Measurements from ENCODE around the gene DHRSX.

Gene DHRSX

GRCh38 chrX:2490634-2491033, 10.1 kb downstream of the DHRSX start:
- POLR2A ChIA-PET = no interaction called here
- no peak overlapping the region for H3K4me3 ChIP-seq (ENCODE audit: low read depth, low read length)
- DNase-seq (ENCODE audit: low read depth, low spot score) = no peak
- CTCF ChIA-PET = no interaction called here
- TF ChIP-seq, protein P1, sequence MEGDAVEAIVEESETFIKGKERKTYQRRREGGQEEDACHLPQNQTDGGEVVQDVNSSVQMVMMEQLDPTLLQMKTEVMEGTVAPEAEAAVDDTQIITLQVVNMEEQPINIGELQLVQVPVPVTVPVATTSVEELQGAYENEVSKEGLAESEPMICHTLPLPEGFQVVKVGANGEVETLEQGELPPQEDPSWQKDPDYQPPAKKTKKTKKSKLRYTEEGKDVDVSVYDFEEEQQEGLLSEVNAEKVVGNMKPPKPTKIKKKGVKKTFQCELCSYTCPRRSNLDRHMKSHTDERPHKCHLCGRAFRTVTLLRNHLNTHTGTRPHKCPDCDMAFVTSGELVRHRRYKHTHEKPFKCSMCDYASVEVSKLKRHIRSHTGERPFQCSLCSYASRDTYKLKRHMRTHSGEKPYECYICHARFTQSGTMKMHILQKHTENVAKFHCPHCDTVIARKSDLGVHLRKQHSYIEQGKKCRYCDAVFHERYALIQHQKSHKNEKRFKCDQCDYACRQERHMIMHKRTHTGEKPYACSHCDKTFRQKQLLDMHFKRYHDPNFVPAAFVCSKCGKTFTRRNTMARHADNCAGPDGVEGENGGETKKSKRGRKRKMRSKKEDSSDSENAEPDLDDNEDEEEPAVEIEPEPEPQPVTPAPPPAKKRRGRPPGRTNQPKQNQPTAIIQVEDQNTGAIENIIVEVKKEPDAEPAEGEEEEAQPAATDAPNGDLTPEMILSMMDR (IDR thresholded peaks at IDR 0.05; ENCODE audit: insufficient read depth, low read length, missing control alignments) = no peak

- no peak overlapping the region for H3K4me3 ChIP-seq (ENCODE audit: low read depth, low read length)
- TF ChIP-seq, protein P1 (IDR thresholded peaks at IDR 0.05; ENCODE audit: insufficient read depth, low read length, missing control alignments) = no peak
- ChIA-PET POLR2A (no interaction called here), CTCF (no interaction called here)
- DNase-seq (ENCODE audit: low read depth, low spot score) = no peak
These were observed 11.0 kb downstream of the DHRSX start for GRCh38 chrX:2489446-2490445.

- DNase-seq (ENCODE audit: low read depth, low spot score) = no peak
- ChIA-PET POLR2A (no interaction called here), CTCF (no interaction called here)
- H3K4me3 ChIP-seq (ENCODE audit: low read depth, low read length) = no peak overlapping the region
- TF ChIP-seq, protein P1 (IDR thresholded peaks at IDR 0.05; ENCODE audit: insufficient read depth, low read length, missing control alignments) = no peak
These were observed 12.0 kb downstream of the DHRSX start for GRCh38 chrX:2488621-2489285.

DNA sequence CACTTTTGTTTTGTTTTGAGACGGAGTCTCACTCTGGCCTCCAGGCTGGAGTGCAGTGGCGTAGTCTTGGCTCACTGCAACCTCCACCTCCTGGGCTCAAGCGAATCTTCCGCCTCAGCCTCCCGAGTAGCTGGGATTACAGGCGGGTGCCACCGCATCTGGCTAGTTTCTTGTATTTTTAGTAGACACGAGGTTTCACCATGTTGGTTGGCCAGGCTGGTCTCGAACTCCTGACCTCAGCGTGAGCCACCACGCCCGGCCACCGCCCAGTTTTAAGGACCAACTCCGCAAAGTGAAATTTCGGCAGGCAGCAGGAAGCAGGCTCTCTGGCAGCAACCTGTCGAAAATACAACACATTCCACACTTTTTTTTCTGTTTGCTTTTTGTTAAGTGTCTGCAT, 13.4 kb downstream of the DHRSX start:
- ChIA-PET CTCF (no interaction called here), POLR2A (no interaction called here)
- no peak overlapping the region for H3K4me3 ChIP-seq (ENCODE audit: low read depth, low read length)
- no peak for DNase-seq (ENCODE audit: low read depth, low spot score)
- TF ChIP-seq, protein P1 (IDR thresholded peaks at IDR 0.05; ENCODE audit: insufficient read depth, low read length, missing control alignments) = no peak

DNA sequence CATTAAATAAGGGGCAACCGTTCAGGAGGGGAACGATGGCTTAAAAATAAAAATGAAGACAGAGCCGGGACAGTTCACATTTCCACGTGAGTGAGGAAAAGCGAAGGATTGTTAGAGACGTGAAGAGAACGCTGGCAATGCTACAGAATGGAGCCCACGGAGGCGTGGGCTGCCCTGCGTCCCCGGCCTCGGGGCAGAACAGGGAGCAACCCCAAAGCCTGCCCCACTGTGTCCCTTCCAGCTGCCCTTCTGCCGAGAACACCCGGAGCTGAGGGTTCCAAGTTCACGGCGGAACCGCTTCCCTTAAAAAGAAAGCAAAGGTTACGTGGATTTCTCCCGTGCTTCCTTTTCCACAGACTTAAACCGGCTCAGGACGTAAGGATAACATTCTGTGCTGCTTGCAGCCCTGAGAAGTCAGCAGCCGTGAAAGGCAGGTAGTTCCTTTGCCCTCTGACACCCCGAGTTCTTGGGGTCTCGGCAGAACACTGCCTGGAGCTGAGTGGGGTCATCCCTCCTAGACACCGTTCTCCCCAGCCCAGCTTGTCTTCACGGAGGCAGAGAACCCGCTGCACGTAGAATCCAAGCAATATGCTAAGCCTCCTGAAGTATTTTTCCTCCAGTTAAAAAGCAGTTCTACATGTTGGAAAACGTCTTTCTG, 14.2 kb downstream of the DHRSX start:
- CTCF ChIA-PET = no interaction called here

More for the DNA sequence above, 14.2 kb downstream of the DHRSX start:
- TF ChIP-seq, protein P1 (IDR thresholded peaks at IDR 0.05; ENCODE audit: insufficient read depth, low read length, missing control alignments) = no peak
- DNase-seq (ENCODE audit: low read depth, low spot score) = no peak
- POLR2A ChIA-PET = no interaction called here
- no peak overlapping the region for H3K4me3 ChIP-seq (ENCODE audit: low read depth, low read length)
